ENCODE results near the gene GPD1L.
"Not testable (repeated sequence)": the region's sequence is repeated elsewhere in the genome, so short reads cannot be mapped to it uniquely, and the experiment has no call there.

GPD1L gene

DNA sequence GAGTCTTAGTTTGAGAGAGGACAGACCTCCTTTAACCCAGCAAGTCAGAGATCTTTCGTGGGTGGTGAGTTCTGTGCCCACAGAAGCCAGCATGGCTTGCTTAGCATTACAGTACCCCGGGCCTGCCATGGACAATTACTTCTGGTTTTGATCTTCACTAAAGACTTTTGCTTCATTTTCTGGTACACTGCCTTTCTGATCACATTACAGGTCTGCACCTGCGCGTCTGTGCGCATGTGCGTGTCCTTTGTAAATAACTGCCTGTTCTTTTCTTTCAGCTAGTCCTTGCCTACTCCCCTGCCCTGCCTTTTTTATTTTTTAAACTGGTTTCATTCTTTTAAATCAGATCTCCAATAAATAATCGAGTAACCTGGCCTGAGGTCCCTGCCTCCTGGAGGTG is 74.9 kb downstream of the GPD1L start:
- DNase-seq (ENCODE audit: low spot score): no peak

DNA sequence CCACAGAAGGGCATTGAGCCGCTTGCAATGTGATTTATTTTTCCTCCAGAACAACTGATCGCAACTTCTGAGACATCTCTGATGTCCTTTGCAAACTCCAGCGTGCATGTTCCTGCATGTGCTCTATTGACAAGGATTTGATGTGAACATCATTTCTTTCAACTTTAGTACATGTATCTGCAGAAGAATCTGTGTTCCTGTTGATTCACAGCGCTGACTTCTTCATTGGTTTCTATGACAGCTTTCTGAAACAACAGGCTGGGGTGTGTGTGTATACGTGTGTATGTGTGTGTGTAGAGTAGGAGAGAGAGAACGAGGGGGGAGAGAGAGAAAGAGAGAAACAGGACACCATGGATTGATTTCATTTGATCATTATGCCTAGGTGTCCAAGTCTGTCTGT is 75.4 kb downstream of the GPD1L start:
- no peak for DNase-seq (ENCODE audit: low spot score)

- no peak for DNase-seq (ENCODE audit: low spot score)
These were observed 77.8 kb downstream of the GPD1L start for GRCh38 chr3:32184187-32184730.

DNA sequence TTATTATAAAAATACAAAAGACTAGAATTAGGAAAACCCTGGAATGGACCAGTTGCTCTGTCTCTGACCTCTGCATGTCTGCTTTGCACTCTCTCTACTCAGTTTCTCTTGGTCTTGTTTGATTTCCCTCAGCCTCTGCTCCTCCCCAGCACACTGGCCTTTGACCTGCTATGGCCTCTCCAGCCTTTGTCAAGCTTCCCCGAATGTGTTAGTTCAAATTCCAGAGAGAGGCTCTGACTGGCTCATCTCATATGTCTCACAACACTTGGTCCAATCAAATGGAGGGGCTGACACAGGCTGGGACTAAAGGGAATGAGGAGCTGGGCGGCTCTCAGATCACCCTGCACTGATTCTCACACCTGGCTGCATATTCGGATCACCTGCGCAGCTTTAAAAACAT is 79.7 kb downstream of the GPD1L start:
- no peak for DNase-seq (ENCODE audit: low spot score)

GRCh38 chr3:32186876-32187275 is 80.5 kb downstream of the GPD1L start:
- DNase-seq (ENCODE audit: low spot score): no peak

GRCh38 chr3:32189693-32190092 is 83.3 kb downstream of the GPD1L start:
- no peak for DNase-seq (ENCODE audit: low spot score)

DNA sequence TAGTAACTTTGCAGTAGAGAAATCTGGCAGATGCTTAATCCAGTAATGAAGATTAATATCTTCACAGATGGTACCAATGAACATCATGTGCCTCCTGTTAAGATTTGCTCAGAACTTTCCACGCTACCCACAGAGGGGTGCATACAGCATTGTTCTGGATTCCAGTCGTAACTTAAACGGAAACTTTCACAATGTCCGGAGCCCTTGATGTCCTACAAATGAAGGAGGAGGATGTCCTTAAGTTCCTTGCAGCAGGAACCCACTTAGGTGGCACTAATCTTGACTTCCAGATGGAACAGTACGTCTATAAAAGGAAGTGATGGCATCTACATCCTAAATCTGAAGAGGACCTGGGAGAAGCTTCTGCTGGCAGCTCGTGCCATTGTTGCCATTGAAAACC is 84.1 kb downstream of the GPD1L start:
- DNase-seq (ENCODE audit: low spot score): not testable (repeated sequence)

- no peak for DNase-seq (ENCODE audit: low spot score)
These were observed 86.7 kb downstream of the GPD1L start for GRCh38 chr3:32193101-32193500.

- no peak for DNase-seq (ENCODE audit: low spot score)
These were observed 88.2 kb downstream of the GPD1L start for GRCh38 chr3:32194653-32195052.

- no peak for DNase-seq (ENCODE audit: low spot score)
These were observed 89.6 kb downstream of the GPD1L start for GRCh38 chr3:32195995-32196540.

GRCh38 chr3:32197991-32198390 is 91.6 kb downstream of the GPD1L start:
- no peak for DNase-seq (ENCODE audit: low spot score)

GRCh38 chr3:32198714-32199113 is 92.3 kb downstream of the GPD1L start:
- DNase-seq (ENCODE audit: low spot score): no peak

DNA sequence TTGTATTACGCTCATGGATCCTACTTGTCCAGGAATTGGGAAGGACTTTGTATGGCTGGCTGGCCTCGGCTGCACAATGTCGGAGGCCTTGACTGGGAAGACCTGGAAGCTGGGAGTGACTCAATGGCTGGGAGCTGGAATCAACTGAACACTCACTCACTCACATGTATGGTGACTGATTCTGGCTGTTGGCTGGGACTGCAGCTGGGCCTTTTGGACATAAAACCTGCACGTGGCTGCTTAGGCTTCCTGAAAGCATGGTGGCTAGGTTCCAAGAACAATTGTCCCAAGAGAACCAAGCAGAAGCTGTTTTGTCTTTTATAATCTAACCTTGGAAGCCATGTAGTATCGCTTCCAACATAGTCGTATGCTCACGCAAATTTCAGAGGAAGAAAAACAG is 94.1 kb downstream of the GPD1L start:
- no peak for DNase-seq (ENCODE audit: low spot score)

GRCh38 chr3:32200992-32201758 is 94.8 kb downstream of the GPD1L start:
- no peak for DNase-seq (ENCODE audit: low spot score)

DNA sequence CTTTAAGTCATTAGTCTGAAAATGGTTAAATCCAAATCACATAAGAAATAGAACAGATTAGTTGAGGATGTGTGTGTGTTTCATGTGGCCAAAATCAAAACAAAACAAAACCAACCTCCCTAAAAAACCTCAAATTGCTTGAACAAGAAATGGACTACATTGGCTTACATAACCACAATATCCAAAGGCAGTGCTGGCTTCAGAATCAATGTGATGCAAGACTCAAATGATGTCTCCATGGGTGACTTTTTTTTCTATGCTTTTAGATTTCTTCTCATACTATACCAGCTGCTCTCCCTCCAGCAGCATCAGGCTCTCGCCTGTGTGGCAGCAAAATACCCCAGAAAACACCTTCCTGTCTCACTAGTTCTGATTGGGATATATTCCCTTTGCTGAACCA is 96.1 kb downstream of the GPD1L start:
- no peak for DNase-seq (ENCODE audit: low spot score)

GRCh38 chr3:32203854-32204253 is 97.4 kb downstream of the GPD1L start:
- no peak for DNase-seq (ENCODE audit: low spot score)

- no peak for DNase-seq (ENCODE audit: low spot score)
These were observed 102.0 kb downstream of the GPD1L start for GRCh38 chr3:32208447-32208846.

GRCh38 chr3:32215185-32215584 is 108.8 kb downstream of the GPD1L start:
- no peak for DNase-seq (ENCODE audit: low spot score)

DNA sequence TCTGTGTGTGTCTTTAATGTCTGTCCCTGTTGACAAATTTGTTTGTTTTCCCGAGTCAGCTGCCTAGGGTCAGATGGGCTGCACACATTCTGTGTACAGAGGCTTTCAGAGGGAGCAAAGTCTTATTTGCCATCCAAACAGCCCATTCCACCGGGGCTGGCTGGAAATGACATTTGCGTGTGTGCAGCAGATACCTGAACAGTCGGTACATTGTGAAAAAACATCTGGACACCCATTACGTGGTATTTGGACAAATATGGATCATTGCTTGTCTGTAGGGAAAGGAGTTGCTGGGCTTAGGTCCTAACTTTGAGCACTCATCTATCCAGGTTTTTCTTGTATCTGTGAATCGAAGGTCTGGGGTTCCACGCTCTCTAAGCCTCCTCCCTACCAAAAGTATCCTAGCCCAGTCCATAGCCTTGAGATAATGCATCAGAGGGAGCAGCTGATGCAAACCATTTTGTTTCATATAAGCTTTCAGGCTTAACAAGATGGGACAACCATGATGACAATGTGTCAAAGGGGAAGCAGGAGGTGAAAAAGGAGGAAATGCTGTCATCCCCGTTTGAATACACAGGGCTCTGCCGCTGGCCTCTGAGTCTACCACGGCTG is 109.9 kb downstream of the GPD1L start:
- no peak for DNase-seq (ENCODE audit: low spot score)

- DNase-seq (ENCODE audit: low spot score): no peak
These were observed 110.9 kb downstream of the GPD1L start for GRCh38 chr3:32217339-32217738.

Measured in CD4-positive, alpha-beta T cell treated with Interleukin-15 for 4 hours (primary cell).